Measurements from ENCODE around the gene TRERF1.
A peak's percentile ranks its signal among the peaks of the same experiment; 100 is the strongest.

Gene TRERF1

GRCh38 chr6:42314571-42315258, 137.0 kb downstream of the TRERF1 start:
- DNase-seq = no peak

- no peak for DNase-seq
These were observed 137.7 kb downstream of the TRERF1 start for GRCh38 chr6:42313941-42314570.

- peak in 9 of 56 donors; percentile 7 to 39 (median 14) for DNase-seq
These were observed 138.7 kb downstream of the TRERF1 start for GRCh38 chr6:42313038-42313437.

- no peak for DNase-seq
These were observed 144.6 kb downstream of the TRERF1 start for GRCh38 chr6:42307141-42307470.

- no peak for DNase-seq
These were observed 145.1 kb downstream of the TRERF1 start for GRCh38 chr6:42306439-42307140.

- no peak for DNase-seq
These were observed 147.5 kb downstream of the TRERF1 start for GRCh38 chr6:42304053-42304712.

- no peak for DNase-seq
These were observed 149.3 kb downstream of the TRERF1 start for GRCh38 chr6:42302411-42302810.

GRCh38 chr6:42301986-42302385, 149.7 kb downstream of the TRERF1 start:
- no peak for DNase-seq

- DNase-seq = no peak
These were observed 151.0 kb downstream of the TRERF1 start for GRCh38 chr6:42300701-42301100.

GRCh38 chr6:42300185-42300584, 151.5 kb downstream of the TRERF1 start:
- no peak for DNase-seq

GRCh38 chr6:42297661-42298060, 154.1 kb downstream of the TRERF1 start:
- no peak for DNase-seq

- no peak for DNase-seq
These were observed 155.1 kb downstream of the TRERF1 start for GRCh38 chr6:42296614-42297013.

- no peak for DNase-seq
These were observed 156.0 kb downstream of the TRERF1 start for GRCh38 chr6:42295677-42296076.

GRCh38 chr6:42295181-42295580, 156.5 kb downstream of the TRERF1 start:
- DNase-seq = no peak

- no peak for DNase-seq
These were observed 157.0 kb downstream of the TRERF1 start for GRCh38 chr6:42294759-42295158.

- no peak for DNase-seq
These were observed 158.2 kb downstream of the TRERF1 start for GRCh38 chr6:42293386-42293977.

GRCh38 chr6:42292004-42292740, 159.6 kb downstream of the TRERF1 start:
- DNase-seq = no peak

- DNase-seq = no peak
These were observed 164.0 kb downstream of the TRERF1 start for GRCh38 chr6:42287756-42288155.

GRCh38 chr6:42281570-42281969, 170.2 kb downstream of the TRERF1 start:
- no peak for DNase-seq

- no peak for DNase-seq
These were observed 170.7 kb downstream of the TRERF1 start for GRCh38 chr6:42280966-42281533.

Data from amygdala (tissue), 56 donors.